Measurements from ENCODE around the gene PRPF6. TPM values are rescaled to one million over a fixed set of nuclear protein-coding genes. Genes with fewer than 3 reads are reported as not detected.

Gene PRPF6
- total and polyA plus RNA-seq, 2 of the 13 experiments (the other 11 are each of a cell fraction or from before 2014, with no cell fraction given) = 63.7 to 101 TPM

DNA sequence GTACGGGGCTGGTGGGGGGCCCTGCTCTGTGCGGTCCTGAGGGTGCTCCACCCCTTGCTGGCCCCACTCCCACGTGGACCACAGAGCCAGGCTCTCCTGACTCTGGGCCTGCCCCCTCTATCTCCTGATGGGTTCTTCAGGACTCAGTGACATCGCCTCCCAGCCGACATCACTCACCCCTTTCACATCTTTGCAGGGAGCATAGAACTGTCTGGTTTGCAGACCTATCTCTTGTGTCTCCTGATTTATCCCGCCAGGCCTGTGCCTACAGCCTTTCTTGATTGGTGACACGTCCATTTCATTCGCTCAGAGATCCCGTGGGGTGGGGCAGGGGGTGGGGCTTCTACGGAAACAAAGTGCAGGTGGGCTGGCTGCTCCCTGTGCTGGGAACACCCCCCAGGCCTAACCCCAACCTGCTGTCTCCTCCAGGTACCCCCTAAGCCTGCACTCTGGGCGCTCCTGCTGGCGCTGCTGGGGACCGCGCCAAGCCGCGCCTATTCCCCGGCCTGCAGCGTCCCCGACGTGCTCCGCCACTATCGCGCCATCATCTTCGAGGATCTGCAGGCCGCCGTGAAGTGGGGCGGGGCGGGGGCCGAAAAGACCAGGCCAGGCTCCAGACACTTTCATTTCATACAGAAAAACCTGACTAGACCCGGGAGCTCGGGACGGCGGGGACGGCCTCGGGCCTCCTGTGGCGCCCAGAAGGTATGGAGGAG is 56.7 kb downstream of the PRPF6 start:
- no peaks in the 10 kb centered on the region for H3K9me3 ChIP-seq (ENCODE audit: low read length)
- no peak overlapping the region for H2AFZ ChIP-seq (ENCODE audit: low read length)
- CTCF ChIA-PET (ENCODE audit: low intra/inter-chr PET ratio, low total read pairs) = no interaction called here
- FAIRE-seq (no peak), DNase-seq (ENCODE audit: low spot score) (no peak), ATAC-seq (no peak)
- intact Hi-C loops (cut with micrococcal nuclease; ENCODE audit: unreplicated experiment) (loop anchor here (2.0 kb wide), 1 partner anchor 19 kb away; no protein-coding TSS in a partner anchor), in situ Hi-C loops (cut with HindIII; ENCODE audit: extremely low pct_ligation_motif_present, low pct_unique_long_range_greater_than_20kb) (no loop called here)
- peaks cover 18% of the 10 kb centered on the region for H3K79me2 ChIP-seq (ENCODE audit: insufficient read depth, low read length)
- H3K36me3 ChIP-seq (replicated peaks in 1 of 2; ENCODE audit: control insufficient read depth in 1 of 2, insufficient read depth in 2 of 2, low read length in 2 of 2) = peaks cover 10 to 12% of the 10 kb centered on the region in 2 experiments; a peak in 3 of 5 replicates
- H3K27ac ChIP-seq (ENCODE audit: extremely low read length, insufficient read depth, low read length) = peak overlapping the region; percentile 82
- H3K4me1 ChIP-seq (ENCODE audit: insufficient read depth, low read length) = peaks cover 63% of the 10 kb centered on the region
- H4K20me1 ChIP-seq (ENCODE audit: insufficient read depth, low read length) = no peaks in the 10 kb centered on the region
- peak overlapping the region; percentile 82 for H3K9ac ChIP-seq (ENCODE audit: insufficient read depth, low read depth, low read length)
- peak overlapping the region; percentile 57 to 84 (median 71) for H3K4me3 ChIP-seq (replicated peaks in 1 of 3; ENCODE audit: insufficient read depth in 1 of 3, low read depth in 2 of 3, low read length in 3 of 3)
- POLR2A ChIA-PET = interaction anchor here (1.3 to 10.1 kb wide), 7 partner anchors 9 to 379 kb away, joined by 5 to 252 read pairs (median 32); partner anchors contain the start of genes PRPF6, RTEL1, SAMD10 and SOX18
- no TSS peak for BruUV-seq (replicated peaks)
- peak overlapping the region; percentile 92 for H3K4me2 ChIP-seq (ENCODE audit: low read depth, low read length)
- H3K27me3 ChIP-seq (ENCODE audit: control insufficient read depth in 1 of 2, insufficient read depth in 2 of 2, low read length in 2 of 2) = no peaks in the 10 kb centered on the region
- 85% methylated on average over 34 of the region's 36 CpGs for WGBS (ENCODE audit: low lambda C conversion rate)
- TF ChIP-seq NONO (IDR thresholded peaks at IDR 0.05) (no peak), NONO (CRISPR knock-in tag; conservative IDR thresholded peaks at IDR 0.05) (peak; percentile 55), MYC (CRISPR knock-in tag; IDR thresholded peaks at IDR 0.05; ENCODE audit: borderline replicate concordance) (peak; percentile 42; the same call in 1 of the 2 replicates), AGO2 (optimal IDR thresholded peaks at IDR 0.05; ENCODE audit: low read depth, low read length) (peak; percentile 75), TAF1 (CRISPR knock-in tag; IDR thresholded peaks at IDR 0.05) (peak; percentile 10; the same call in 1 of the 2 replicates), NKX3-1 (CRISPR knock-in tag; IDR thresholded peaks at IDR 0.05) (no peak), MATR3 (CRISPR knock-in tag; IDR thresholded peaks at IDR 0.05) (0 out of 2 replicates have a peak, but pooled peaks have one; percentile 6), KDM3A (CRISPR knock-in tag; IDR thresholded peaks at IDR 0.05; ENCODE audit: low read depth) (0 out of 2 replicates have a peak, but pooled peaks have one; percentile 4), AGO1 (IDR thresholded peaks at IDR 0.05; ENCODE audit: low read depth, low read length, poor library complexity, severe bottlenecking) (peak; percentile 70), POLR2AphosphoS5 (IDR thresholded peaks at IDR 0.05; ENCODE audit: low read depth, low read length) (peak; percentile 74), HNRNPK (IDR thresholded peaks at IDR 0.05; ENCODE audit: low read depth, low read length, poor library complexity, severe bottlenecking) (peak; percentile 90), FOXM1 (CRISPR knock-in tag; IDR thresholded peaks at IDR 0.05) (no peak), CBX1 (IDR thresholded peaks at IDR 0.05; ENCODE audit: low read depth) (no peak), ZNF562 (CRISPR knock-in tag; IDR thresholded peaks at IDR 0.05; ENCODE audit: borderline replicate concordance) (no peak), ZNF792 (CRISPR knock-in tag; IDR thresholded peaks at IDR 0.05) (0 out of 2 replicates have a peak, but pooled peaks have one; percentile 26)
- TF ChIP-seq, protein P1, sequence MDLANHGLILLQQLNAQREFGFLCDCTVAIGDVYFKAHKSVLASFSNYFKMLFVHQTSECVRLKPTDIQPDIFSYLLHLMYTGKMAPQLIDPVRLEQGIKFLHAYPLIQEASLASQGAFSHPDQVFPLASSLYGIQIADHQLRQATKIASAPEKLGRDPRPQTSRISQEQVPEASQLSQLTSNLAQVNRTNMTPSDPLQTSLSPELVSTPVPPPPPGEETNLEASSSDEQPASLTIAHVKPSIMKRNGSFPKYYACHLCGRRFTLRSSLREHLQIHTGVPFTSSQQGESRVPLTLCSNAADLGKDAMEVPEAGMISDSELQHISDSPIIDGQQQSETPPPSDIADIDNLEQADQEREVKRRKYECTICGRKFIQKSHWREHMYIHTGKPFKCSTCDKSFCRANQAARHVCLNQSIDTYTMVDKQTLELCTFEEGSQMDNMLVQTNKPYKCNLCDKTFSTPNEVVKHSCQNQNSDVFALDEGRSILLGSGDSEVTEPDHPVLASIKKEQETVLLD (CRISPR knock-in tag; IDR thresholded peaks at IDR 0.05; ENCODE audit: low read depth) = 0 out of 2 replicates have a peak, but pooled peaks have one; percentile 11
- TF ChIP-seq, protein P2, sequence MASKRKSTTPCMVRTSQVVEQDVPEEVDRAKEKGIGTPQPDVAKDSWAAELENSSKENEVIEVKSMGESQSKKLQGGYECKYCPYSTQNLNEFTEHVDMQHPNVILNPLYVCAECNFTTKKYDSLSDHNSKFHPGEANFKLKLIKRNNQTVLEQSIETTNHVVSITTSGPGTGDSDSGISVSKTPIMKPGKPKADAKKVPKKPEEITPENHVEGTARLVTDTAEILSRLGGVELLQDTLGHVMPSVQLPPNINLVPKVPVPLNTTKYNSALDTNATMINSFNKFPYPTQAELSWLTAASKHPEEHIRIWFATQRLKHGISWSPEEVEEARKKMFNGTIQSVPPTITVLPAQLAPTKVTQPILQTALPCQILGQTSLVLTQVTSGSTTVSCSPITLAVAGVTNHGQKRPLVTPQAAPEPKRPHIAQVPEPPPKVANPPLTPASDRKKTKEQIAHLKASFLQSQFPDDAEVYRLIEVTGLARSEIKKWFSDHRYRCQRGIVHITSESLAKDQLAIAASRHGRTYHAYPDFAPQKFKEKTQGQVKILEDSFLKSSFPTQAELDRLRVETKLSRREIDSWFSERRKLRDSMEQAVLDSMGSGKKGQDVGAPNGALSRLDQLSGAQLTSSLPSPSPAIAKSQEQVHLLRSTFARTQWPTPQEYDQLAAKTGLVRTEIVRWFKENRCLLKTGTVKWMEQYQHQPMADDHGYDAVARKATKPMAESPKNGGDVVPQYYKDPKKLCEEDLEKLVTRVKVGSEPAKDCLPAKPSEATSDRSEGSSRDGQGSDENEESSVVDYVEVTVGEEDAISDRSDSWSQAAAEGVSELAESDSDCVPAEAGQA (IDR thresholded peaks at IDR 0.05; ENCODE audit: low read depth) = peak; percentile 22; the same call in 1 of the 2 replicates
- TF ChIP-seq, protein P2 (CRISPR knock-in tag; IDR thresholded peaks at IDR 0.05; ENCODE audit: borderline replicate concordance) = no peak

Measured in HepG2 (cell line).